Diencephalon (tissue), 1 donor: Measurements from ENCODE around the gene ARPIN. TPM values are rescaled to one million over a fixed set of nuclear protein-coding genes. Genes with fewer than 3 reads are reported as not detected.

Source experiments
- small RNA-seq: library from RNA; depleted of rRNA; stranded (forward); fragments of <200 nt; gene quantifications from one replicate; pipeline ENCODE3, GENCODE V24; 2014
- total RNA-seq: library from RNA; depleted of rRNA; stranded (reverse); fragments of >200 nt; gene quantifications from one replicate; pipeline ENCODE4 v1.2.3, GENCODE V29; 2014

ARPIN gene
- 24.5 TPM for total RNA-seq

GRCh38 chr15:89912674-89913396 is at the start of gene ARPIN:
Gene ARPIN (minus strand): TSS chr15:89912952. CDS start chr15:89912835, 117 bp downstream.

GRCh38 chr15:89893696-89894447 is 18.9 kb downstream of the ARPIN start, which contains the start of gene AP3S2:
Gene AP3S2 (minus strand): TSS chr15:89893994. CDS start chr15:89893949, 45 bp downstream.

Small RNAs within 50 kb of the gene (small RNA-seq; reads per million reads assigned to genes)
- not detected for gene MIR5009
- not detected for gene MIR5094
- gene RNU6-1111P = not detected
- not detected for gene RNU7-111P

Other genes with a start within 250 kb of the ARPIN start
- gene PLIN1, start 233.6 kb downstream of the ARPIN start, total RNA-seq = under 0.01 TPM
- gene PEX11A, start 222.2 kb downstream of the ARPIN start, total RNA-seq = 17.5 TPM
- 2.1 TPM for gene WDR93, start 222.1 kb downstream of the ARPIN start, total RNA-seq
- 2.5 TPM for gene MESP1, start 161.7 kb downstream of the ARPIN start, total RNA-seq
- gene MESP2, start 136.6 kb downstream of the ARPIN start, total RNA-seq = 0.92 TPM
- gene ANPEP, start 98.1 kb downstream of the ARPIN start, total RNA-seq = 0.69 TPM
- 60.2 TPM for gene AP3S2, start 19.0 kb downstream of the ARPIN start, total RNA-seq
- 11.1 TPM for gene ZNF710, start 88.4 kb upstream of the ARPIN start, total RNA-seq
- gene IDH2, start 189.5 kb upstream of the ARPIN start, total RNA-seq = 72.4 TPM